Measurements from ENCODE around the gene SLC6A3.

SLC6A3 gene

DNA sequence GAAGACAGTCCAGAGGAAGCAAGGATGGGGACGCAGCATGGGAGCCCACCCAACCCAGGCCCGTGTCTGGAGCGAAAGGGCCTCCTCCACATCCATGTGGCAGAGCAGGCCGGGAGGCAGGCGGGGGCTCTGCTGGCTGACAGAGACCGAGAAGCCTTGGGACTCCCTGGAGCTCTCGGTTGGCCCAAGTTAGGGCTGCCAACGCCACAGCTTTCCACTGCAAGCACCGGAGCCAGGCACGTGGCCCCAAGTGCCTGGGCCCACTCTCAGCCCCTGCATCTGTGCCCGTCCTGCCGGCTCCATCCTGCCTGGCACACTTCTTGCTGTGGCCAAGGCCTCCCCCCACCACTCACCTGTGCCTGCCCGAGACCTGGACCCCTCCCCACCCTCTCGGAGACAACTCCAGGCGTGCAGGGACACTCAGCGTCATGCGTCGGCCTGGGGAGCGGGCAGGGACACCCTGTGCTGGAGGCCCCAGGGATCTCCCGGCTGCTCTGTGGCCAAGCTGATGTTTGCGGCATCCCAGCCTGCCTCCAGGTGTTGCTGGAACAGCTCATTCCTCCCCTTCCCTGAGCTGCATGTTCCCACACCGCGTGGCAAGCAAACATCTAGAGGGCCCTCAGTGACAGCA lies 31.5 kb downstream of the SLC6A3 start:
- peaks cover 6% of the 10 kb centered on the region for H3K4me1 ChIP-seq (ENCODE audit: insufficient read depth, low read length, poor library complexity, severe bottlenecking)
- H3K9me2 ChIP-seq (replicated peaks; ENCODE audit: low read depth, low read length) = no peaks in the 10 kb centered on the region
- no peaks in the 10 kb centered on the region for H3K27me3 ChIP-seq (ENCODE audit: insufficient read depth, low read length, poor library complexity, severe bottlenecking)
- no peaks in the 10 kb centered on the region for H3K9me3 ChIP-seq (ENCODE audit: insufficient read depth, low read depth, low read length)
- no peak overlapping the region for H3K4me2 ChIP-seq (ENCODE audit: low read depth, low read length, poor library complexity, severe bottlenecking)
- no peak overlapping the region for H3K9ac ChIP-seq (ENCODE audit: low read depth, low read length, poor library complexity, severe bottlenecking)
- H3F3A ChIP-seq (ENCODE audit: low read depth) = no peaks in the 10 kb centered on the region
- no peak for TF ChIP-seq EZH2phosphoT487 (IDR thresholded peaks at IDR 0.05; ENCODE audit: borderline replicate concordance)
- TF ChIP-seq, protein P1, sequence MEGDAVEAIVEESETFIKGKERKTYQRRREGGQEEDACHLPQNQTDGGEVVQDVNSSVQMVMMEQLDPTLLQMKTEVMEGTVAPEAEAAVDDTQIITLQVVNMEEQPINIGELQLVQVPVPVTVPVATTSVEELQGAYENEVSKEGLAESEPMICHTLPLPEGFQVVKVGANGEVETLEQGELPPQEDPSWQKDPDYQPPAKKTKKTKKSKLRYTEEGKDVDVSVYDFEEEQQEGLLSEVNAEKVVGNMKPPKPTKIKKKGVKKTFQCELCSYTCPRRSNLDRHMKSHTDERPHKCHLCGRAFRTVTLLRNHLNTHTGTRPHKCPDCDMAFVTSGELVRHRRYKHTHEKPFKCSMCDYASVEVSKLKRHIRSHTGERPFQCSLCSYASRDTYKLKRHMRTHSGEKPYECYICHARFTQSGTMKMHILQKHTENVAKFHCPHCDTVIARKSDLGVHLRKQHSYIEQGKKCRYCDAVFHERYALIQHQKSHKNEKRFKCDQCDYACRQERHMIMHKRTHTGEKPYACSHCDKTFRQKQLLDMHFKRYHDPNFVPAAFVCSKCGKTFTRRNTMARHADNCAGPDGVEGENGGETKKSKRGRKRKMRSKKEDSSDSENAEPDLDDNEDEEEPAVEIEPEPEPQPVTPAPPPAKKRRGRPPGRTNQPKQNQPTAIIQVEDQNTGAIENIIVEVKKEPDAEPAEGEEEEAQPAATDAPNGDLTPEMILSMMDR (conservative IDR thresholded peaks at IDR 0.05; ENCODE audit: low read length) = no peak
- no peaks in the 10 kb centered on the region for H4K20me1 ChIP-seq (ENCODE audit: insufficient read depth, low read length, poor library complexity, severe bottlenecking)
- H3K4me3 ChIP-seq (ENCODE audit: low read length, poor library complexity, severe bottlenecking) = no peak overlapping the region
- no peaks in the 10 kb centered on the region for H3K79me2 ChIP-seq (ENCODE audit: insufficient read depth, low read length)
- no peaks in the 10 kb centered on the region for H3K36me3 ChIP-seq (ENCODE audit: insufficient read depth, low read length)
- no peak overlapping the region for H2AFZ ChIP-seq (ENCODE audit: low read length)

DNA sequence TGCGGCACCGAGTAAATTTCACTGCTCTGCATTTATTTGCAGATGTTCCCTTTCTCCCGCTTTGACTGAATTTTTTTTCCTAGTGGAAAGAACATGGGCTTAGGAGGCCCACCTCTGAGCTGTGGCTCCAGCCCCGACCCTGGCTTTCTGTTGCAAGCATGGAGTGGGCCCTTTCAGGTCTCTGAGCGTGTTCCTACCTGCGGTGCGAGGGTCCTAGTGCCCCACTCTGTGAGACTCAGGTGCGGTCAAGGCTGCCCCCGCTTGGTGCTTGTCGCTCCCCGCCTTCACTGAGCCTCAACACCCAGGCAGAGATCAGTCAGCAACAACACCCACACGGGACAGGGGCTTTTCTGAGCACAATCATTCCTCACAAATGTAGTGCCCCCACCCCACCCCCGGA lies 32.0 kb downstream of the SLC6A3 start:
- Histone ChIP-seq H3K27me3 (ENCODE audit: insufficient read depth, low read length, poor library complexity, severe bottlenecking) (no peaks in the 10 kb centered on the region), H3K36me3 (ENCODE audit: insufficient read depth, low read length) (no peaks in the 10 kb centered on the region), H3K9ac (ENCODE audit: low read depth, low read length, poor library complexity, severe bottlenecking) (no peak overlapping the region), H3K4me1 (ENCODE audit: insufficient read depth, low read length, poor library complexity, severe bottlenecking) (peaks cover 6% of the 10 kb centered on the region), H3K79me2 (ENCODE audit: insufficient read depth, low read length) (no peaks in the 10 kb centered on the region), H3K4me3 (ENCODE audit: low read length, poor library complexity, severe bottlenecking) (no peak overlapping the region), H3K4me2 (ENCODE audit: low read depth, low read length, poor library complexity, severe bottlenecking) (no peak overlapping the region), H4K20me1 (ENCODE audit: insufficient read depth, low read length, poor library complexity, severe bottlenecking) (no peaks in the 10 kb centered on the region), H3F3A (ENCODE audit: low read depth) (no peaks in the 10 kb centered on the region), H3K9me2 (replicated peaks; ENCODE audit: low read depth, low read length) (no peaks in the 10 kb centered on the region), H2AFZ (ENCODE audit: low read length) (no peak overlapping the region), H3K9me3 (ENCODE audit: insufficient read depth, low read depth, low read length) (no peaks in the 10 kb centered on the region)
- no peak for TF ChIP-seq EZH2phosphoT487 (IDR thresholded peaks at IDR 0.05; ENCODE audit: borderline replicate concordance)

DNA sequence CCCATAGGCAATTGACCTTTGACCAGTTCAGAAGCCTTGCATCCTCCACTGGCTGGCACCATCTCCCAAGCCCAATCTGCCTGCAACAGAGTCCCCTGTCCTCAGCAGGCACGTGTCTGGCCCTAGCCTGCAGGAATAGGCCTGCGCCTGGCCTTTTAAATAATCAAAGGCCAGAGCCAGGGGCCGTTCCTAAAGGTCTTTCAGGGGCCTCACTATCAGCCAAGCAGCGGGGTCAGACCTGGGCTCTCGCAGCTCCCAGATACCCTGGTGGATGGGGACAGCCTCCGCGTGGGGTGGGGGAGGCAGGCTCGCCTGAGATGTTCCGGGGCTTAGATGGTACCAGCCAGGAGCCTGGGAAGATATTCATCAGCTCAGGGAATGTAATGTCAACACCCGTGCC lies 32.6 kb downstream of the SLC6A3 start:
- H2AFZ ChIP-seq (ENCODE audit: low read length) = no peak overlapping the region
- no peaks in the 10 kb centered on the region for H3K9me2 ChIP-seq (replicated peaks; ENCODE audit: low read depth, low read length)
- H4K20me1 ChIP-seq (ENCODE audit: insufficient read depth, low read length, poor library complexity, severe bottlenecking) = no peaks in the 10 kb centered on the region
- H3F3A ChIP-seq (ENCODE audit: low read depth) = no peaks in the 10 kb centered on the region
- peaks cover 6% of the 10 kb centered on the region for H3K4me1 ChIP-seq (ENCODE audit: insufficient read depth, low read length, poor library complexity, severe bottlenecking)
- no peaks in the 10 kb centered on the region for H3K27me3 ChIP-seq (ENCODE audit: insufficient read depth, low read length, poor library complexity, severe bottlenecking)
- H3K9me3 ChIP-seq (ENCODE audit: insufficient read depth, low read depth, low read length) = no peaks in the 10 kb centered on the region
- TF ChIP-seq, protein P1 (conservative IDR thresholded peaks at IDR 0.05; ENCODE audit: low read length) = no peak
- no peak for TF ChIP-seq EZH2phosphoT487 (IDR thresholded peaks at IDR 0.05; ENCODE audit: borderline replicate concordance)
- no peak overlapping the region for H3K9ac ChIP-seq (ENCODE audit: low read depth, low read length, poor library complexity, severe bottlenecking)
- no peaks in the 10 kb centered on the region for H3K36me3 ChIP-seq (ENCODE audit: insufficient read depth, low read length)
- H3K4me3 ChIP-seq (ENCODE audit: low read length, poor library complexity, severe bottlenecking) = no peak overlapping the region
- no peak overlapping the region for H3K4me2 ChIP-seq (ENCODE audit: low read depth, low read length, poor library complexity, severe bottlenecking)
- no peaks in the 10 kb centered on the region for H3K79me2 ChIP-seq (ENCODE audit: insufficient read depth, low read length)

DNA sequence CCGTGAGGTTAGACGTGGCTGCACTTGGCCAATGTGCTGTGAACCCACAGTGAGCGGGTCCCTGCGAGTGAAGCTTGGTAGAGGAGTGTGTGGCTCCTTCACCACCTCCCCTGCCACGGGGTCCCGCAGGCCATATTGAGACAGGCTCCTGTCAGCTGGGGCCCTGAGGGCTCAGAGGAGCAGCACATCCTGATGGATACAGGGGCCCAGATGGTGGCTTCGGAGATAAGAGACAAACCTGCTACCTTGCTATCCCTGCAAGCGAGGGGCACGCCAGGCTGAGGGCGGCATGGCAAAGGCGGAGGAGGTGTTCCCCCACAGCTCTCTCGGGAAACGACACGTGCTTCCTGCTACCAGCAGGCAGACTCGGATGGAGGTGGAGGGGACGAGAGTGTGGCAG lies 33.1 kb downstream of the SLC6A3 start:
- no peak for TF ChIP-seq EZH2phosphoT487 (IDR thresholded peaks at IDR 0.05; ENCODE audit: borderline replicate concordance)
- TF ChIP-seq, protein P1 (conservative IDR thresholded peaks at IDR 0.05; ENCODE audit: low read length) = no peak
- no peaks in the 10 kb centered on the region for H3K9me3 ChIP-seq (ENCODE audit: insufficient read depth, low read depth, low read length)
- no peak overlapping the region for H2AFZ ChIP-seq (ENCODE audit: low read length)
- H3F3A ChIP-seq (ENCODE audit: low read depth) = no peaks in the 10 kb centered on the region
- H3K4me2 ChIP-seq (ENCODE audit: low read depth, low read length, poor library complexity, severe bottlenecking) = no peak overlapping the region
- no peak overlapping the region for H3K9ac ChIP-seq (ENCODE audit: low read depth, low read length, poor library complexity, severe bottlenecking)
- no peaks in the 10 kb centered on the region for H3K36me3 ChIP-seq (ENCODE audit: insufficient read depth, low read length)
- H4K20me1 ChIP-seq (ENCODE audit: insufficient read depth, low read length, poor library complexity, severe bottlenecking) = no peaks in the 10 kb centered on the region
- H3K4me1 ChIP-seq (ENCODE audit: insufficient read depth, low read length, poor library complexity, severe bottlenecking) = peaks cover 6% of the 10 kb centered on the region
- H3K79me2 ChIP-seq (ENCODE audit: insufficient read depth, low read length) = no peaks in the 10 kb centered on the region
- H3K9me2 ChIP-seq (replicated peaks; ENCODE audit: low read depth, low read length) = no peaks in the 10 kb centered on the region
- H3K4me3 ChIP-seq (ENCODE audit: low read length, poor library complexity, severe bottlenecking) = no peak overlapping the region
- no peaks in the 10 kb centered on the region for H3K27me3 ChIP-seq (ENCODE audit: insufficient read depth, low read length, poor library complexity, severe bottlenecking)
